ENCODE results near the gene MUC2.

MUC2 gene

DNA sequence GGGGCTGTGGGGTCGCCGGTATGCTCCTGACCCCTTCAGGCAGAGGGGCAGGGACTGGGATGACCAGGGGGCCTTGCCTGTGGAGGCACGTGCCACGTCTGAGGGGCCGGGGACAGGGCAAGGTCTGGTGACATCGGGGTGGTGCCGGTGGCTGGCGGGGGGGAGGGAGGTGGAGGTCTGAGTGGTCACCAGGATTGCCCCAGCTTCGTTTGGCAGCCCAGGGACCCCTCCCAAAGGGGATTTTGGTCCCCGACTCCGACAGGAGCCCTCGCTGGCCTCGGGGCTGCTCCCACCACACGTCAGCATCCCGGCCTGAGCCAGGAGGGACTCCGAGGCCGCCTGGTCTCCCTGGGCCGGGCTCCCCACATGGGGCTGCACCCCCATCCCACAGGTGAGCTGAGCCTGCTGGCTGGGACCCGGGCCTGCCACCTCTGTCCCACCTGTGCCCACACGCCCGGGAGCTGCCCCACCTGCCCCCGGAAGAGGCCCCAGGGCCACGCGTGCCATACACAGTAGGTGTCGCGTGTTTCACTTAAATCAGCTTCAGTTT lies 37.1 kb upstream of the MUC2 start:
- TF ChIP-seq, protein P1, sequence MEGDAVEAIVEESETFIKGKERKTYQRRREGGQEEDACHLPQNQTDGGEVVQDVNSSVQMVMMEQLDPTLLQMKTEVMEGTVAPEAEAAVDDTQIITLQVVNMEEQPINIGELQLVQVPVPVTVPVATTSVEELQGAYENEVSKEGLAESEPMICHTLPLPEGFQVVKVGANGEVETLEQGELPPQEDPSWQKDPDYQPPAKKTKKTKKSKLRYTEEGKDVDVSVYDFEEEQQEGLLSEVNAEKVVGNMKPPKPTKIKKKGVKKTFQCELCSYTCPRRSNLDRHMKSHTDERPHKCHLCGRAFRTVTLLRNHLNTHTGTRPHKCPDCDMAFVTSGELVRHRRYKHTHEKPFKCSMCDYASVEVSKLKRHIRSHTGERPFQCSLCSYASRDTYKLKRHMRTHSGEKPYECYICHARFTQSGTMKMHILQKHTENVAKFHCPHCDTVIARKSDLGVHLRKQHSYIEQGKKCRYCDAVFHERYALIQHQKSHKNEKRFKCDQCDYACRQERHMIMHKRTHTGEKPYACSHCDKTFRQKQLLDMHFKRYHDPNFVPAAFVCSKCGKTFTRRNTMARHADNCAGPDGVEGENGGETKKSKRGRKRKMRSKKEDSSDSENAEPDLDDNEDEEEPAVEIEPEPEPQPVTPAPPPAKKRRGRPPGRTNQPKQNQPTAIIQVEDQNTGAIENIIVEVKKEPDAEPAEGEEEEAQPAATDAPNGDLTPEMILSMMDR (IDR thresholded peaks at IDR 0.05; ENCODE audit: low read depth, low read length), result no peak

GRCh38 chr11:1038361-1038760 lies 36.3 kb upstream of the MUC2 start:
- TF ChIP-seq, protein P1 (IDR thresholded peaks at IDR 0.05; ENCODE audit: low read depth, low read length), result no peak
- DNase-seq (ENCODE audit: extremely low read depth, low read depth), result no peak

More for the DNA sequence above, 37.1 kb upstream of the MUC2 start:
- DNase-seq (ENCODE audit: extremely low read depth, low read depth), result no peak

GRCh38 chr11:1038921-1039320 lies 35.8 kb upstream of the MUC2 start:
- DNase-seq (ENCODE audit: extremely low read depth, low read depth), result no peak
- TF ChIP-seq, protein P1 (IDR thresholded peaks at IDR 0.05; ENCODE audit: low read depth, low read length), result no peak

- TF ChIP-seq, protein P1 (IDR thresholded peaks at IDR 0.05; ENCODE audit: low read depth, low read length), result no peak
- no peak for DNase-seq (ENCODE audit: extremely low read depth, low read depth)
Observed at GRCh38 chr11:1039481-1040427, 34.9 kb upstream of the MUC2 start.

DNA sequence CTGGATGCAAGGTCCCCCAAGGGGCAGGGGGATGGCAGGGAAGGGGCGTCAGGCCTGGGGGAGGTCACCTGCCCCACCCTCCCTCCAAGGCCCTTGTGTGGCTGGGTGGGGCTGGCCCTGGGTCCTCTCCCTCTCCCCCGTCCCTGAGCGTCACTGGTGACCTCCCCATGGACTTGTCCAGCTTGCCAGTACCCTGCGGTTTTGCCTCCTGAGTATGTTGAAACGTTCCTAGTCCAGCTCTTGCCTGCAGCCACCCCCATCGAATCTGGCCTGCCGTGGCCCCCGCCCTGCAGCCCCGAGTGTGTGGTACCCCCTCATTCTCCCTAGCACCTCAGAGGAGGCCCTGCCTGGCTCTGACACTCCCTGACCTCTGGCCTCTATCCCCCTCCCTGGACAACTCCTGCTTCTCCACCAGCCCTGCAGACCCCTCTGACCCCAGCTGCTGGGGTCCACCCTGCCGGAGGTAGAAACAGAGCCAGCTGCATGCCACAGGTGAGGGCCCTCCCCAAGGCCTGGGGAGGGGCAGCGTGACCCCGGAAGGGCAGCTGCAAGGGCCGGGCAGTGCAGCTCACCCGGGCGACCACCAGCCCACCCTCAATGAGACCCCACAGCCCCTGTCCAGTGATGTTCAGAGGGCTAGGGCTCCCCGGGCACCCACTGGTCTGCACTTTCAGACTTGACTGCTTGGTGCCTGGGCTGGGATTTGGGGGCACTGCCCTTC lies 34.1 kb upstream of the MUC2 start:
- no peak for DNase-seq (ENCODE audit: extremely low read depth, low read depth)
- TF ChIP-seq, protein P1 (IDR thresholded peaks at IDR 0.05; ENCODE audit: low read depth, low read length), result no peak

DNA sequence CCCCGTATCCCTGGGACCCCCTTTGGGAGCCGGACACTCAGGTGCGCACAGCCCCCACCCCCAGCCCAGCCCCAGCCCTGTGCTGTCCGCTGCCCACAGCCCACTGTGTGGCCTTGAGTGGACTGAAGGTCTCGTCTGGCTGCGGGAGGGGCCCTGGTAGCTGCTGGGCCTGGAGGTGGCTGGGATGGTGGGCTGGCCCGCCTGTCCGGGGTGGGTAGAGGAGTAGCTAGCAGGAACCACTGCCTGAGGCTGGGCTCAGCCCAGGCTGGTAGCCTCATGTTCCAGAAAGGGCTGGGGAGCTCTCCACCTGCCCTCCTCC lies 33.6 kb upstream of the MUC2 start:
- TF ChIP-seq, protein P1 (IDR thresholded peaks at IDR 0.05; ENCODE audit: low read depth, low read length), result no peak
- no peak for DNase-seq (ENCODE audit: extremely low read depth, low read depth)

GRCh38 chr11:1041471-1041870 lies 33.2 kb upstream of the MUC2 start:
- TF ChIP-seq, protein P1 (IDR thresholded peaks at IDR 0.05; ENCODE audit: low read depth, low read length), result no peak
- no peak for DNase-seq (ENCODE audit: extremely low read depth, low read depth)

All from AG09319 (cell line).